Measurements from ENCODE around the gene S1PR3. TPM values are rescaled to one million over a fixed set of nuclear protein-coding genes. Genes with fewer than 3 reads are reported as not detected.

S1PR3 gene
- total RNA-seq, 1 donor from 2014 or later = 2.9 TPM

DNA sequence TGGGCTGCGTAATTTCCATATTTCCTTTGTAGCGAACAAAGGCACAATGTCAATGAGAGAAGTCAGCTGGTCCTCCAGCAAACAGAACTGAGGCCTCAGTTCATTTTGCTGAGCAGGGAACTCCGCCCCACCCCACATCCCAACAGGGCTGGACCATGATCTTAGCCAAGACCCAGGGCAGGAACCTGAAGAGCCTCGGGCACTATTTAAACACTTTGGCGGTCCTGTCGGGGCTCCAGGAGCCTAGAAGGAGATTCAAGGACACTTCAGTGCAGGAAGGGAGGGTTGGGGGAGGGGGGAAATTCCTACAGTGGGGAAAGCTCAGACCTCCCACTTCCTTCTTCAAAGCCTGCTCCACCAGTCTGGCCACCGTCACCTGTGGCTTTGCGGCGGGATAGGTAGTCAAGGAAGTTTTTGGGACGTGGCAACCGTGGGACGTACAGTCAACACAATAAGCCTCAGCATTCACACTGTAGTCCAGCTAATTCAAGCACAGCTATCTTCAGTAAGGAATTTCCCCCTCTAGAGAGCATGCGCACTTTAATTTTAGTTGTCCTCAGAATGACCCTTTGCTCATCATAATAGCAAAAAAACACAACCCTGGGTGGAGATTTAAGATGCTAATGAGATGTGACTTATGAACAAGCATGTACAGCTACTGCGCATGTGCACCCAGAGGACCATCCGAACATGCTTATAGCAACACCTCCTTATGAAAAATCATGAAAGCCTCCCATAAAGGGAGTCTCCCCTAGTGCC is 30.9 kb downstream of the S1PR3 start:
- no peaks in the 10 kb centered on the region for H3K4me1 Mint-ChIP-seq (ENCODE audit: low read depth, unreplicated experiment)
- H3K27ac Mint-ChIP-seq (ENCODE audit: unreplicated experiment) = no peak overlapping the region
- TF ChIP-seq, protein P1, sequence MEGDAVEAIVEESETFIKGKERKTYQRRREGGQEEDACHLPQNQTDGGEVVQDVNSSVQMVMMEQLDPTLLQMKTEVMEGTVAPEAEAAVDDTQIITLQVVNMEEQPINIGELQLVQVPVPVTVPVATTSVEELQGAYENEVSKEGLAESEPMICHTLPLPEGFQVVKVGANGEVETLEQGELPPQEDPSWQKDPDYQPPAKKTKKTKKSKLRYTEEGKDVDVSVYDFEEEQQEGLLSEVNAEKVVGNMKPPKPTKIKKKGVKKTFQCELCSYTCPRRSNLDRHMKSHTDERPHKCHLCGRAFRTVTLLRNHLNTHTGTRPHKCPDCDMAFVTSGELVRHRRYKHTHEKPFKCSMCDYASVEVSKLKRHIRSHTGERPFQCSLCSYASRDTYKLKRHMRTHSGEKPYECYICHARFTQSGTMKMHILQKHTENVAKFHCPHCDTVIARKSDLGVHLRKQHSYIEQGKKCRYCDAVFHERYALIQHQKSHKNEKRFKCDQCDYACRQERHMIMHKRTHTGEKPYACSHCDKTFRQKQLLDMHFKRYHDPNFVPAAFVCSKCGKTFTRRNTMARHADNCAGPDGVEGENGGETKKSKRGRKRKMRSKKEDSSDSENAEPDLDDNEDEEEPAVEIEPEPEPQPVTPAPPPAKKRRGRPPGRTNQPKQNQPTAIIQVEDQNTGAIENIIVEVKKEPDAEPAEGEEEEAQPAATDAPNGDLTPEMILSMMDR (IDR thresholded peaks at IDR 0.05; ENCODE audit: partially characterized antibody, unreplicated experiment) = no peak
- DNase-seq = no peak
- H3K9me3 Mint-ChIP-seq (ENCODE audit: unreplicated experiment) = no peaks in the 10 kb centered on the region
- peaks cover 3% of the 10 kb centered on the region for H3K36me3 Mint-ChIP-seq (ENCODE audit: unreplicated experiment)
- no peak overlapping the region for H3K4me3 Mint-ChIP-seq (ENCODE audit: unreplicated experiment)
- no peaks in the 10 kb centered on the region for H3K27me3 Mint-ChIP-seq (ENCODE audit: unreplicated experiment)

DNA sequence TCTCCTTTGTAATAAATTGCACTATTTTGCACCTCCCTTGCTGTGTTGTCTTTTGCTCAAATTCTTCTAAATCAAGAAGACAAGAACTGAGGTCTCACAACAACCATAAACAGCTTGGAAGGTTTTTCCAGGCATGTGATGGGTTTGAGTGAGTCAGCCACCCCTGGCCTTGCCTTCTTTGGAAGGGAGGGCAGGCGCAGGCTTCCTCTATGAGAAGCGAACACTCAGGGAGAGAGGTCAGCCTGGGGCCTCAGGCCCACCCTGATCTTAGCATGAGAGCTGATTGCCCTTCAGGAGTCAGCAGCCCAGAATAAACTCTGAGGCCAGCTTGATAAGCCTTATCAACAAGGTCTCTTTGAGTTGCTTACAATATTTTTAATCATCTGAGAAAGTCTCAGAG is 31.6 kb downstream of the S1PR3 start:
- TF ChIP-seq, protein P1 (IDR thresholded peaks at IDR 0.05; ENCODE audit: partially characterized antibody, unreplicated experiment) = no peak
- H3K9me3 Mint-ChIP-seq (ENCODE audit: unreplicated experiment) = no peaks in the 10 kb centered on the region
- H3K4me3 Mint-ChIP-seq (ENCODE audit: unreplicated experiment) = no peak overlapping the region
- no peak for DNase-seq
- H3K27me3 Mint-ChIP-seq (ENCODE audit: unreplicated experiment) = no peaks in the 10 kb centered on the region
- no peaks in the 10 kb centered on the region for H3K4me1 Mint-ChIP-seq (ENCODE audit: low read depth, unreplicated experiment)
- H3K36me3 Mint-ChIP-seq (ENCODE audit: unreplicated experiment) = no peaks in the 10 kb centered on the region
- H3K27ac Mint-ChIP-seq (ENCODE audit: unreplicated experiment) = no peak overlapping the region

DNA sequence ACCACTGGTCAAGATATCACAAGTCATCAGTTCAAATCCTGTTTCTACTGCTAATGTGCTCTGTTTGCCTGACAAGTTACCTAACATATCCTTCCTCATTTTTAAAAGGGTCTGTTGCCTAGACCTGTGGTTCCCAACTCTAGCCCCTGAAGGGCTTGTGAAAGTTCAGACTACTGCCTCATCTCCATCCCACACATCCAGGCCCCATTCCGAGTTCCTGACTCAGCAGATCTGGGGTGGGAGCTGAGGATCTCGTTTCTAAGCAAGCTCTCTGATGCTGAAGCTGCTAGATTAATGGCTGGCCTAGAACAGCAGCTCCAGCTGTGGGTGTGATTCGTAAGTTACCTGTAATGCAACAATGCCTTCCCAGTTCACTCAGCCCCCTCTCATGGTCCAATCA is 32.5 kb downstream of the S1PR3 start:
- Mint-ChIP-seq H3K4me1 (ENCODE audit: low read depth, unreplicated experiment) (no peaks in the 10 kb centered on the region), H3K4me3 (ENCODE audit: unreplicated experiment) (no peak overlapping the region), H3K27ac (ENCODE audit: unreplicated experiment) (no peak overlapping the region), H3K27me3 (ENCODE audit: unreplicated experiment) (no peaks in the 10 kb centered on the region), H3K9me3 (ENCODE audit: unreplicated experiment) (no peaks in the 10 kb centered on the region), H3K36me3 (ENCODE audit: unreplicated experiment) (no peaks in the 10 kb centered on the region)
- TF ChIP-seq, protein P1 (IDR thresholded peaks at IDR 0.05; ENCODE audit: partially characterized antibody, unreplicated experiment) = no peak
- no peak for DNase-seq

DNA sequence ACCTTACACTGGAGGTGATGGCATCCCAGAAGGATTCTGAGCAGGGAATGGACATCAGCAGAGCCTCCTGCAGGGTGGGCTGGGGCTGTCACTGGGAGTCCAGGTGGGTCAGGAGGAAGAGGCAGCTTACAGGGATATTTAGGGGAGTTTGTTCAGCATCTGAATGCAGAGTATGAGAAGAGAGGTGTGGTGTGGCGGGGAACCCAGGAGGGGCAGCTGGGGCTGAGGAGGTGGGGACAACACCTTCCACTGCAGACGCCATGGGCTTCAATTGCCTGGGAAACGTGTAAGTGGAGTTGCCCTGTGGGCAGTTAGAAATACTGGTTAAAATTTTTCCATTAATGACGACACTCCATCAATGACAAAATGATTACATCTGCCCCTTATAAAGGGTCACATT is 33.5 kb downstream of the S1PR3 start:
- H3K4me3 Mint-ChIP-seq (ENCODE audit: unreplicated experiment) = no peak overlapping the region
- H3K4me1 Mint-ChIP-seq (ENCODE audit: low read depth, unreplicated experiment) = no peaks in the 10 kb centered on the region
- DNase-seq = no peak
- no peaks in the 10 kb centered on the region for H3K27me3 Mint-ChIP-seq (ENCODE audit: unreplicated experiment)
- H3K36me3 Mint-ChIP-seq (ENCODE audit: unreplicated experiment) = no peaks in the 10 kb centered on the region
- H3K27ac Mint-ChIP-seq (ENCODE audit: unreplicated experiment) = no peak overlapping the region
- H3K9me3 Mint-ChIP-seq (ENCODE audit: unreplicated experiment) = no peaks in the 10 kb centered on the region
- TF ChIP-seq, protein P1 (IDR thresholded peaks at IDR 0.05; ENCODE audit: partially characterized antibody, unreplicated experiment) = no peak

DNA sequence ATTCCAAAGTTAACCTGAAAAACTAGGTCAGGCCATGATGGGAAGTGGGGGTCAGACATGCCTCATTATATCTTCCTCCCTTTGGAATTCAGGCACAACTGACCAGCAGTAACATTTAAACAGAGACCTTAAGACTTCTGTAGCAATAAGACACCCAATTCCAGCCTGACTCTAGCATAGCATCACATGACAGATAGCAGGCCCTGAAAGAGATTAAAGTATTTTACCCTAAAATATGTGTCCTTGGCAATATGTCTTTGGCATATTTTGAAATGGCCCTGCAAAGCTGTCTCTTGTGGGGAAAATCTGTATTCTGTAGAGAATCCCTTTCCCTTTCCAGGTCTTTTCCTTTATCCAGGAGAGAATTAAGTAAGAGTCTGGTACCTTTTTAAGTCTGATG is 34.3 kb downstream of the S1PR3 start:
- H3K4me3 Mint-ChIP-seq (ENCODE audit: unreplicated experiment) = no peak overlapping the region
- no peak for DNase-seq
- H3K4me1 Mint-ChIP-seq (ENCODE audit: low read depth, unreplicated experiment) = no peaks in the 10 kb centered on the region
- H3K36me3 Mint-ChIP-seq (ENCODE audit: unreplicated experiment) = no peaks in the 10 kb centered on the region
- no peaks in the 10 kb centered on the region for H3K27me3 Mint-ChIP-seq (ENCODE audit: unreplicated experiment)
- no peaks in the 10 kb centered on the region for H3K9me3 Mint-ChIP-seq (ENCODE audit: unreplicated experiment)
- H3K27ac Mint-ChIP-seq (ENCODE audit: unreplicated experiment) = no peak overlapping the region
- TF ChIP-seq, protein P1 (IDR thresholded peaks at IDR 0.05; ENCODE audit: partially characterized antibody, unreplicated experiment) = no peak
